Measurements from ENCODE around the gene BBS5. TPM values are rescaled to one million over a fixed set of nuclear protein-coding genes. Genes with fewer than 3 reads are reported as not detected.
"Not testable (repeated sequence)": the region's sequence is repeated elsewhere in the genome, so short reads cannot be mapped to it uniquely, and the experiment has no call there.

Gene BBS5
- total RNA-seq, 2 experiments from 2014 or later = 2.8 to 3.2 TPM

GRCh38 chr2:169504651-169505050 lies 25.4 kb downstream of the BBS5 start:
- DNase-seq = no peak
- no peaks in the 10 kb centered on the region for H3K27me3 Mint-ChIP-seq
- no peaks in the 10 kb centered on the region for H3K9me3 Mint-ChIP-seq
- no peaks in the 10 kb centered on the region for H3K4me1 Mint-ChIP-seq
- POLR2A ChIA-PET = no interaction called here
- ATAC-seq (ENCODE audit: low read depth) = no peak
- no peaks in the 10 kb centered on the region for H3K36me3 Mint-ChIP-seq
- no peak overlapping the region for H3K27ac Mint-ChIP-seq
- no peak overlapping the region for H3K4me3 Mint-ChIP-seq

- no peak overlapping the region for H3K4me3 Mint-ChIP-seq
- no peaks in the 10 kb centered on the region for H3K4me1 Mint-ChIP-seq
- POLR2A ChIA-PET = no interaction called here
- no peak overlapping the region for H3K27ac Mint-ChIP-seq
- H3K27me3 Mint-ChIP-seq = no peaks in the 10 kb centered on the region
- no peaks in the 10 kb centered on the region for H3K9me3 Mint-ChIP-seq
- DNase-seq (no peak), ATAC-seq (ENCODE audit: low read depth) (no peak)
- H3K36me3 Mint-ChIP-seq = no peaks in the 10 kb centered on the region
Measured at GRCh38 chr2:169507698-169508097, 28.4 kb downstream of the BBS5 start.

GRCh38 chr2:169509298-169509885 lies 30.1 kb downstream of the BBS5 start, which contains the start of gene KLHL41:
KLHL41 (plus strand) TSS chr2:169509702; CDS start chr2:169509779, 77 bp downstream.
- no peaks in the 10 kb centered on the region for H3K4me1 Mint-ChIP-seq
- no peak within 1 kb of the TSS for H3K4me3 Mint-ChIP-seq
- POLR2A ChIA-PET = no interaction called here
- H3K9me3 Mint-ChIP-seq = no peaks in the 10 kb centered on the region
- H3K27ac Mint-ChIP-seq = no peak within 1 kb of the TSS
- ATAC-seq (ENCODE audit: low read depth) (no peak), DNase-seq (no peak)
- no peaks in the 10 kb centered on the region for H3K27me3 Mint-ChIP-seq
- H3K36me3 Mint-ChIP-seq = no peaks in the 10 kb centered on the region

DNA sequence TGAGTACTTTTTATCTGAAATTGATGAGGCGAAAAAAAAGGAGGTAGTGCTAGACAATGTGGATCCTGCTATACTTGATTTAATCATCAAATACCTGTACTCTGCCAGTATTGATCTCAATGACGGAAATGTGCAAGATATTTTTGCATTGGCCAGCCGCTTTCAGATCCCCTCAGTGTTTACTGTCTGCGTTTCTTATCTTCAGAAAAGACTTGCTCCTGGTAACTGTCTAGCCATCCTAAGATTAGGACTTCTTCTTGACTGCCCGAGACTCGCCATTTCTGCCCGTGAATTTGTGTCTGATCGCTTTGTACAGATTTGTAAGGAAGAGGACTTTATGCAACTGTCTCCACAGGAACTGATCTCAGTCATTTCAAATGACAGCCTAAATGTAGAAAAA lies 30.7 kb downstream of the BBS5 start:
- Mint-ChIP-seq H3K4me1 (no peaks in the 10 kb centered on the region), H3K36me3 (no peaks in the 10 kb centered on the region), H3K27me3 (no peaks in the 10 kb centered on the region), H3K9me3 (no peaks in the 10 kb centered on the region), H3K27ac (no peak overlapping the region), H3K4me3 (no peak overlapping the region)
- POLR2A ChIA-PET = no interaction called here
- no peak for ATAC-seq (ENCODE audit: low read depth)
- no peak for DNase-seq

DNA sequence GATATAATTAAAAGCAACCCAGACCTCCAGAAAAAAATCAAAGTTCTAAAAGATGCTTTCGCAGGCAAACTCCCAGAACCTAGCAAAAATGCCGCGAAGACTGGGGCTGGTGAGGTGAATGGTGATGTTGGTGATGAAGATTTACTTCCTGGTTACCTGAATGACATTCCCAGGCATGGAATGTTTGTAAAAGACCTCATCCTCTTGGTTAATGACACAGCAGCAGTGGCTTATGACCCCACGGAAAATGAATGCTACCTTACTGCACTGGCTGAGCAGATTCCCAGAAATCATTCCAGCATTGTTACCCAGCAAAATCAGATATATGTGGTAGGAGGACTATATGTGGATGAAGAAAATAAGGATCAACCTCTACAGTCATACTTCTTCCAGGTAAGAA lies 31.2 kb downstream of the BBS5 start:
- Mint-ChIP-seq H3K4me1 (no peaks in the 10 kb centered on the region), H3K9me3 (no peaks in the 10 kb centered on the region), H3K27me3 (no peaks in the 10 kb centered on the region), H3K27ac (no peak overlapping the region), H3K36me3 (no peaks in the 10 kb centered on the region), H3K4me3 (no peak overlapping the region)
- DNase-seq (no peak), ATAC-seq (ENCODE audit: low read depth) (no peak)
- POLR2A ChIA-PET = no interaction called here

GRCh38 chr2:169511818-169512217 lies 32.5 kb downstream of the BBS5 start:
- DNase-seq (no peak), ATAC-seq (ENCODE audit: low read depth) (no peak)
- H3K4me1 Mint-ChIP-seq = no peaks in the 10 kb centered on the region
- no peak overlapping the region for H3K27ac Mint-ChIP-seq
- H3K4me3 Mint-ChIP-seq = no peak overlapping the region
- no peaks in the 10 kb centered on the region for H3K27me3 Mint-ChIP-seq
- POLR2A ChIA-PET = no interaction called here
- no peaks in the 10 kb centered on the region for H3K36me3 Mint-ChIP-seq
- no peaks in the 10 kb centered on the region for H3K9me3 Mint-ChIP-seq

GRCh38 chr2:169512525-169512924 lies 33.2 kb downstream of the BBS5 start:
- DNase-seq = no peak
- Mint-ChIP-seq H3K27me3 (no peaks in the 10 kb centered on the region), H3K9me3 (no peaks in the 10 kb centered on the region), H3K36me3 (no peaks in the 10 kb centered on the region), H3K4me1 (no peaks in the 10 kb centered on the region), H3K27ac (no peak overlapping the region), H3K4me3 (no peak overlapping the region)
- ATAC-seq (ENCODE audit: low read depth) = no peak
- POLR2A ChIA-PET = no interaction called here

- Mint-ChIP-seq H3K27ac (no peak overlapping the region), H3K4me1 (no peaks in the 10 kb centered on the region), H3K9me3 (no peaks in the 10 kb centered on the region), H3K36me3 (no peaks in the 10 kb centered on the region), H3K27me3 (no peaks in the 10 kb centered on the region), H3K4me3 (no peak overlapping the region)
- DNase-seq = no peak
- POLR2A ChIA-PET = no interaction called here
- no peak for ATAC-seq (ENCODE audit: low read depth)
Measured at GRCh38 chr2:169513094-169513493, 33.8 kb downstream of the BBS5 start.

DNA sequence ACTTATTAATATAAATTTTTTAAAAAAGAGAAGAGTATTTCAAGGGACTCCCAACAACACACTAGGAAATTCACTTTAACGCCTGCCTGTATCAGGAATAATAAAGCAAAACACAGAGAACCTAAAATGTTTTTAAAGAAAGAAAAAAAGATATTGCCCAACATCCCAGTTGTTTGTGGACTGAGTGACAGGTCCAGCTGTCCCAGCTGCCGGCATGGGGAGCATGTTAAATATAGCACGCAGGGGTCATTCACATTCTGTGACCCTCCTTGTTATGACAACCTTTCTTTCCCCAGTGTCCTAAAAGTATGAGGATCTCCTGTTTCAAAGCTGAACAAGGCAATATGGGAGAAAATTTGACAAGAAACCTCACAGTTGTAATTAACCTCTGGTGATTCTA lies 34.6 kb downstream of the BBS5 start:
- H3K9me3 Mint-ChIP-seq = no peaks in the 10 kb centered on the region
- no peaks in the 10 kb centered on the region for H3K4me1 Mint-ChIP-seq
- no peaks in the 10 kb centered on the region for H3K27me3 Mint-ChIP-seq
- no peak overlapping the region for H3K27ac Mint-ChIP-seq
- POLR2A ChIA-PET = no interaction called here
- ATAC-seq (ENCODE audit: low read depth) (no peak), DNase-seq (no peak)
- no peak overlapping the region for H3K4me3 Mint-ChIP-seq
- no peaks in the 10 kb centered on the region for H3K36me3 Mint-ChIP-seq

GRCh38 chr2:169514758-169515157 lies 35.5 kb downstream of the BBS5 start:
- H3K36me3 Mint-ChIP-seq; ATAC-seq (ENCODE audit: low read depth); H3K27me3 Mint-ChIP-seq; H3K27ac Mint-ChIP-seq; H3K4me3 Mint-ChIP-seq; DNase-seq; H3K4me1 Mint-ChIP-seq; H3K9me3 Mint-ChIP-seq; POLR2A ChIA-PET: not testable (repeated sequence)

- ATAC-seq (ENCODE audit: low read depth) = not testable (repeated sequence)
Measured at GRCh38 chr2:169516488-169516995, 37.2 kb downstream of the BBS5 start.

GRCh38 chr2:169520896-169521295 lies 41.6 kb downstream of the BBS5 start:
- Mint-ChIP-seq H3K9me3 (no peaks in the 10 kb centered on the region), H3K27me3 (no peaks in the 10 kb centered on the region), H3K4me1 (no peaks in the 10 kb centered on the region), H3K4me3 (no peak overlapping the region), H3K36me3 (no peaks in the 10 kb centered on the region), H3K27ac (no peak overlapping the region)
- DNase-seq (no peak), ATAC-seq (ENCODE audit: low read depth) (no peak)
- POLR2A ChIA-PET = no interaction called here

More at GRCh38 chr2:169516488-169516995, 37.2 kb downstream of the BBS5 start:
- DNase-seq, H3K27ac Mint-ChIP-seq, H3K36me3 Mint-ChIP-seq, H3K4me3 Mint-ChIP-seq, H3K9me3 Mint-ChIP-seq, POLR2A ChIA-PET, H3K4me1 Mint-ChIP-seq, H3K27me3 Mint-ChIP-seq: not testable (repeated sequence)

DNA sequence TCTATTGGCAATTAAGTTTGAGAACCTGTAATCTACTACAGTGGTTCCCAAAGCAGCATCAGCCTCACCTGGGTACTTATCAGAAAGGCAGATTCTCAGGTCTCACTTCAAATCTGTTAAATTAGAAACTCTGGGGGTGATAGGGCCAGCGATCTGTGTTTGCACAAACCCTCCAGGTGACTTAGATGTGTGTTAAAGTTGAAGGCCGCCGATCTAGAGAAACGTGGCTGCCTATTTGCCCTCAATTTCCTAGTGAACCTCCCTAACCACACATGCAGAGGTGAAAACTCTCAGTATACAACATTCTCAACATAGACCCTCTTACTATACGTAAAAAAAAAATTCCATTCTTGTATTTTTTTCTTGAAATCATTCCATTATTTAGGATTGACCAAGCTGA lies 44.4 kb downstream of the BBS5 start:
- POLR2A ChIA-PET = no interaction called here
- H3K36me3 Mint-ChIP-seq = no peaks in the 10 kb centered on the region
- DNase-seq = no peak
- ATAC-seq (ENCODE audit: low read depth) = no peak
- no peak overlapping the region for H3K27ac Mint-ChIP-seq
- no peaks in the 10 kb centered on the region for H3K27me3 Mint-ChIP-seq
- no peaks in the 10 kb centered on the region for H3K9me3 Mint-ChIP-seq
- no peaks in the 10 kb centered on the region for H3K4me1 Mint-ChIP-seq
- H3K4me3 Mint-ChIP-seq = no peak overlapping the region

DNA sequence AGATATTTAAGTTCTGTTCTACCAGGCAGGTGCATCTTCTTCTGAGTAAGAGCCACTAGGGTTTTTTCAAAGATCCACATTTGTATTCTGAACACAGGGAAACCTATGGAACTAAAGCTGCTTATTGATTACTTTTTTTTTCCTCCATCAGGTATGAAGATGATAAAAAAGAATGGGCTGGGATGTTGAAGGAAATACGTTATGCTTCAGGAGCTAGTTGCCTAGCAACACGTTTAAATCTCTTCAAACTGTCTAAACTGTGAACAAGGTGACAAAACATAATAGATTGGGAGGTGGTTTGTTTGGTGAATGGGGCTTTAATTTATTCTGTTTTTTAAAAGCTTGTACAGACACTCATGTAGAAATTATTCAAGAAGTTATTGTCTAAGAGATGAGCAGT lies 46.1 kb downstream of the BBS5 start:
- Mint-ChIP-seq H3K36me3 (peaks cover 3% of the 10 kb centered on the region), H3K9me3 (no peaks in the 10 kb centered on the region), H3K4me1 (no peaks in the 10 kb centered on the region), H3K27ac (no peak overlapping the region), H3K27me3 (no peaks in the 10 kb centered on the region), H3K4me3 (no peak overlapping the region)
- POLR2A ChIA-PET = interaction anchor here (0.6 kb wide), 1 partner anchor 8 kb away, joined by 8 read pairs; no protein-coding TSS in a partner anchor
- DNase-seq (no peak), ATAC-seq (ENCODE audit: low read depth) (no peak)

GRCh38 chr2:169526451-169526850 lies 47.2 kb downstream of the BBS5 start:
- ATAC-seq (ENCODE audit: low read depth) (no peak), DNase-seq (no peak)
- H3K4me3 Mint-ChIP-seq = no peak overlapping the region
- H3K9me3 Mint-ChIP-seq = no peaks in the 10 kb centered on the region
- no peak overlapping the region for H3K27ac Mint-ChIP-seq
- POLR2A ChIA-PET = no interaction called here
- no peaks in the 10 kb centered on the region for H3K27me3 Mint-ChIP-seq
- peaks cover 6% of the 10 kb centered on the region for H3K36me3 Mint-ChIP-seq
- H3K4me1 Mint-ChIP-seq = no peaks in the 10 kb centered on the region
